Mesendoderm (in vitro differentiated cells): ENCODE results near the gene BPIFB2. TPM values are rescaled to one million over a fixed set of nuclear protein-coding genes. Genes with fewer than 3 reads are reported as not detected.

Experiments
- DNase-seq: peaks from one replicate; pipeline ENCODE4 v3.0.0; 2013
- H2AK5ac ChIP-seq: 2 replicates; pipeline ENCODE4 v1.6.1; 2013; ENCODE audit warnings: low read length, inconsistent platforms
- H2BK120ac ChIP-seq: 2 replicates; pipeline ENCODE4 v1.6.1; 2013; ENCODE audit warnings: low read depth, mild to moderate bottlenecking, low read length, moderate library complexity, mixed read lengths
- H2BK15ac ChIP-seq: replicated peaks from 2 replicates; pipeline ENCODE4 v1.6.1; 2013; ENCODE audit warnings: low read depth, mild to moderate bottlenecking, moderate library complexity
- H2BK5ac ChIP-seq: 2 replicates; pipeline ENCODE4 v1.6.1; 2013; ENCODE audit warnings: low read length, inconsistent platforms
- H3K18ac ChIP-seq: 2 replicates; pipeline ENCODE4 v1.6.1; 2013; ENCODE audit warnings: mild to moderate bottlenecking, low read length, mixed read lengths
- H3K23ac ChIP-seq: one replicate; pipeline ENCODE4 v1.6.1; 2013; ENCODE audit warnings: low read length
- H3K27ac ChIP-seq: 2 replicates; pipeline ENCODE4 v1.5.1; 2013; ENCODE audit warnings: low read depth, mild to moderate bottlenecking, inconsistent platforms, low read length, moderate library complexity
- H3K27me3 ChIP-seq: 2 replicates; pipeline ENCODE4 v1.6.1; 2013; ENCODE audit warnings: low read length, control low read depth, mild to moderate bottlenecking, inconsistent platforms; ENCODE audit not compliant: insufficient read depth, poor library complexity
- H3K36me3 ChIP-seq: 2 replicates; pipeline ENCODE4 v1.6.1; 2013; ENCODE audit warnings: low read length, inconsistent platforms; ENCODE audit not compliant: control insufficient read depth, insufficient read depth
- H3K4ac ChIP-seq: one replicate; pipeline ENCODE4 v1.6.1; 2013; ENCODE audit warnings: low read depth, mild to moderate bottlenecking, low read length, moderate library complexity
- H3K4me1 ChIP-seq: 2 replicates; pipeline ENCODE4 v1.6.1; 2013; ENCODE audit warnings: low read depth, low read length, inconsistent platforms; ENCODE audit not compliant: control insufficient read depth
- H3K4me2 ChIP-seq: 2 replicates; pipeline ENCODE4 v1.6.1; 2013; ENCODE audit warnings: low read length
- H3K4me3 ChIP-seq: 2 replicates; pipeline ENCODE4 v1.5.1; 2013; ENCODE audit warnings: mild to moderate bottlenecking, low read length
- H3K56ac ChIP-seq: one replicate; pipeline ENCODE4 v1.6.1; 2013; ENCODE audit warnings: low read length
- H3K79me1 ChIP-seq: 2 replicates; pipeline ENCODE4 v1.6.1; 2013; ENCODE audit warnings: low read length, inconsistent platforms
- H3K79me2 ChIP-seq: 2 replicates; pipeline ENCODE4 v1.6.1; 2013; ENCODE audit warnings: mild to moderate bottlenecking, low read length; ENCODE audit not compliant: control insufficient read depth, insufficient read depth
- H3K9ac ChIP-seq: 2 replicates; pipeline ENCODE4 v1.6.1; 2013; ENCODE audit warnings: low read length, inconsistent platforms
- H4K5ac ChIP-seq: one replicate; pipeline ENCODE4 v1.6.1; 2013; ENCODE audit warnings: low read length
- H4K8ac ChIP-seq: one replicate; pipeline ENCODE4 v1.6.1; 2013; ENCODE audit warnings: low read depth, mild to moderate bottlenecking, control low read depth, low read length, moderate library complexity
- WGBS: extraction: QIAGEN DNeasy Blood & Tissue Kit; methylation state at CpG from one replicate; pipeline ENCODE4 v1.1.7; 2013; ENCODE audit warnings: low lambda C conversion rate, missing lambda C conversion rate; ENCODE audit not compliant: insufficient coverage; ENCODE audit errors: extremely low coverage; 5-methylcytosine and 5-hydroxymethylcytosine counted together
- polyA plus RNA-seq, 2 experiments: library from polyadenylated mRNA; stranded (reverse); fragments of 200-250 nt; gene quantifications; one replicate each; pipeline ENCODE4 v1.2.3, GENCODE V29; 2013

BPIFB2 gene, protein sequence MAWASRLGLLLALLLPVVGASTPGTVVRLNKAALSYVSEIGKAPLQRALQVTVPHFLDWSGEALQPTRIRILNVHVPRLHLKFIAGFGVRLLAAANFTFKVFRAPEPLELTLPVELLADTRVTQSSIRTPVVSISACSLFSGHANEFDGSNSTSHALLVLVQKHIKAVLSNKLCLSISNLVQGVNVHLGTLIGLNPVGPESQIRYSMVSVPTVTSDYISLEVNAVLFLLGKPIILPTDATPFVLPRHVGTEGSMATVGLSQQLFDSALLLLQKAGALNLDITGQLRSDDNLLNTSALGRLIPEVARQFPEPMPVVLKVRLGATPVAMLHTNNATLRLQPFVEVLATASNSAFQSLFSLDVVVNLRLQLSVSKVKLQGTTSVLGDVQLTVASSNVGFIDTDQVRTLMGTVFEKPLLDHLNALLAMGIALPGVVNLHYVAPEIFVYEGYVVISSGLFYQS
- polyA plus RNA-seq (2013, experiment 1 of 2) = 0.10 TPM
- 0.11 TPM for polyA plus RNA-seq (2013, experiment 2 of 2)

DNA sequence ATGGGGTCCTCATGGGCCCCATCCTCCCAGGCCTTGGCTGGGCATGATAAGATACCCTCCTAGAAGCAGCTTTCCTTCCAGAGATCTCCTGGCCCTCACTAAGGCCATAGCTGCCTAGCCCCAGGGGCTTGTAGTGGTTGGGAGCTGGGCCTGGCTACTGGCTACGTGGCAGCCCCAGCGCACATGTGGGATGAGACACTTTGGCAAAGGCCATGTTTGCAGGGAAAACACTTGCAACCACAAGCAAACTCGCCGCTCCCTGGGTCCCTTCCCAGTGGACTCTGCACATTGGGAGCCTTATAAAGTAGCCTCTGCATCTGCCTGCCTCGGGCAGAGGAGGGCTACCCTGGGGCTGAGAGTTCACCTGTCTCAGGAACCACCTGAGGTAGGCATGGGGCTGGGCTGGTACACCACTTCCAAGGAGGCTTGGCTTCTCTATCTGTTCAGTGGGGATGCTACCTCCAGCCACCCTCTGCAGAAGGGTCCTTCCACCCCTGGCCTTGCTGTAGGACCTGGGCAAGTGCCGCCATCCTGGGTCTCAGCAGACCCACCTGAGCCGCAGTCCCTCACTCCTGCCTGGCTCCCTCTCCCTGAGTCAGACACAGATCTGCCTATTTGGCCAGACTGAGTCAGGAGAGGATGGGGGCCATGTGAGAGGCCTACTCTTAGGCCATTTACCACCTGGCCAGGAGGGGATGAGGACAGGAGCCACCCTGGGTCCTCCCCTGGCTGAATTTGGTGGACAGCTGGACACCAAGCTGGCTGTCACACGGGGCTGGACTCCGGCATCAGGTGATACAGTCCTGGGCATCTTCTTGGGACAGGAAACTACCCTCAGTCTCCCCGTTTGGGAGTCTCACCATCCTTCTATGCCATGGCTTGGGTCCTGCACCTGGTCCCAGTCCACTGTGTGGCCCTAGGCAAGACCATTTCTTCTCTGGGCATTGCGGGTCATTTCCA, at the start of gene BPIFB2:
BPIFB2 (plus strand) TSS at position 329 of the 960 bp plus-strand sequence. CDS start 871 bp downstream, outside the sequence.
- Histone ChIP-seq H2BK15ac (no peak within 1 kb of the TSS), H3K4me1 (no peaks in the 10 kb centered on the region), H2BK120ac (no peak within 1 kb of the TSS), H3K4me2 (no peak within 1 kb of the TSS), H3K27ac (no peak within 1 kb of the TSS), H2BK5ac (no peak within 1 kb of the TSS), H2AK5ac (peak within 1 kb of the TSS; percentile 37), H3K18ac (no peak within 1 kb of the TSS), H3K79me2 (no peaks in the 10 kb centered on the region), H4K5ac (no peak within 1 kb of the TSS), H3K9ac (no peak within 1 kb of the TSS), H3K79me1 (no peaks in the 10 kb centered on the region), H3K4me3 (no peak within 1 kb of the TSS), H3K56ac (peak within 1 kb of the TSS; percentile 5), H3K36me3 (no peaks in the 10 kb centered on the region), H4K8ac (no peak within 1 kb of the TSS), H3K4ac (no peak within 1 kb of the TSS), H3K27me3 (no peaks in the 10 kb centered on the region), H3K23ac (no peak within 1 kb of the TSS)
- no peak for DNase-seq
- WGBS = no CpG with 5 or more reads among the region's 11 CpGs

DNA sequence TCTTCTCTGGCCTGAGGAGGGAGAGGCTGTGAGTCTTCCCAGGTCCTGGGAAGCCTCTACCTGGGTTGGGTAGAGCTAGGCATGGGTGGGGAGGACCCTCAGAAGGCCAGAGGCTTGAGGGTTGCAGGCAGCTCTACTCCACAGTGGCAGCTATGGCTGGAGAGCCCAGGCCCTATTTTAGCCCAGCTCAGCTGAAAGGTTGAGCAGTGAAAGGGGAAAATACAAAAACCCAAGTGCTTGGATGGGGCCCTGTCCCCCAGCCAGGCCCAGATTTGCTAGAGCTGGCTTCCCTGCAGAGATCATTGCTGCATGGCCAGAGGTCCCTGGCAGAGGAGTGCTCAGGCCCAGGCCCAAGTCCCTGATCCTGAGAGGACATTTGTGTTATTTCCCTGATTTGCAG, 48.9 kb upstream of the BPIFB2 start:
- H2AK5ac ChIP-seq = no peak overlapping the region
- H3K18ac ChIP-seq = no peak overlapping the region

DNA sequence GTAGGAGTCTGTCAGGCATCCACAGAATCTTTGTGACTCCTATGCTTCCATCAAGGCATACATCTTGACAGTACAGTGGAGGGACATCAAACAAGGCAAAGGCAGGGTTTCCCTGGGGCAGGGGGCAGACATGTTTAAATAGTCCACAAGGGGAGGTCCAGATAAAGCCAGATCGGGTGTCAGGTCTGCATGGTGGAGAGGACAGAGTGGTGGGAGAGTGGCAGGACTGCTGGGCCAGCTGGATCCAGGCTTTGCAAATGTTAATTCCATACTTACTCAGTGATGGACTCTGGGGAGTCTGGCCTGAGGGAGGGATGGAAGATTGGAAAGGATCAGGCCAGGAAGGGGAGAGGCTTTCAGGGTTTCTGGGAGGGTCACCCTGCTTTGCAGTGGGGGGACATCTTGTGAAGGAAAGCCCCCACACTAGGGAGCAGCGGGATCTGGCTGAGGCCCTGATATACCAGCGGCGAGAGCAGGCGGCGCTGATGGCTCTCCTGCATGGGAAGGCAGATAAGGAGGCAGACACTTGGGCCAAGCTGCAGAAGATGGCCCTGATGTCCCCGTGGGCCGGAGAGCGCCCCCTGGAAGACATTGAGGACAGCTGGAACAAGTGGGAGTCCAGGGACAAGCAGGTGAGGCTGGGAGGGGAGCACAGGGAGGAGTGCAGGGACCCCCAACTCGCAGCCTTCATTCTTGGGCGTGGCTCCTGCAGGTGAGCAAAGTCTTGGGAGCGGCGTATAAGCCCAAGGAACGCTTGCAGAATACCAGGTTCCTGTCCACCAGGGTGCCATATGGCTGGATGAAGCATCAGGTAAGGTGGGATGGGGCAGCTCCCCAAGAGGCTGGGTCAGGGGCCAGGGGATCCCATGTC, 47.9 kb upstream of the BPIFB2 start:
- Histone ChIP-seq H3K27ac (no peak overlapping the region), H3K36me3 (no peaks in the 10 kb centered on the region), H2BK120ac (no peak overlapping the region), H3K4me1 (no peaks in the 10 kb centered on the region), H4K5ac (no peak overlapping the region), H3K18ac (no peak overlapping the region), H3K4me3 (no peak overlapping the region), H3K9ac (no peak overlapping the region), H3K79me1 (no peaks in the 10 kb centered on the region), H2BK15ac (no peak overlapping the region), H3K56ac (no peak overlapping the region), H3K23ac (no peak overlapping the region), H2AK5ac (peak overlapping the region; percentile 5), H3K79me2 (no peaks in the 10 kb centered on the region), H3K4me2 (no peak overlapping the region), H3K4ac (peak overlapping the region; percentile 5), H4K8ac (no peak overlapping the region), H2BK5ac (no peak overlapping the region), H3K27me3 (no peaks in the 10 kb centered on the region)
- no CpG with 5 or more reads among the region's 14 CpGs for WGBS
- DNase-seq = peak; percentile 55

More for the DNA sequence above, 48.9 kb upstream of the BPIFB2 start:
- no peak for DNase-seq
- Histone ChIP-seq H3K79me2 (no peaks in the 10 kb centered on the region), H3K27ac (no peak overlapping the region), H3K4me2 (no peak overlapping the region), H3K79me1 (no peaks in the 10 kb centered on the region), H2BK5ac (no peak overlapping the region), H3K4ac (peak overlapping the region; percentile 18), H3K23ac (no peak overlapping the region), H3K27me3 (no peaks in the 10 kb centered on the region), H3K4me3 (no peak overlapping the region), H4K8ac (no peak overlapping the region), H3K4me1 (no peaks in the 10 kb centered on the region), H3K36me3 (no peaks in the 10 kb centered on the region), H2BK15ac (no peak overlapping the region), H3K56ac (peak overlapping the region; percentile 26), H3K9ac (no peak overlapping the region), H2BK120ac (no peak overlapping the region), H4K5ac (no peak overlapping the region)

DNA sequence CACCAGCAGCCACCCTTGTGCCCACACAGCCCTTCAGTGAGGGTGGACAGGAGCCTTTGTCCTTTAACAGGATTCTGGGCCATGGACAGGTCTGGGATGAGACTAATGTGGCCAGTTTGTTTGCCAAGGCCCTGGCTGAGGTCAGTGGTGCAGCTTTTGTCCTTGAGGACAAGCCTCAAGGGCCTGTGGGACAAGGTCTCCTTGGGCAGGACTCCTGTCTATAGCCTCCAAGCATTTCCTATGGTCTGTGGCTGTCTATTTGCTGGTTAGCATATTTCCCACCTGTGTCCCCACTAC, 47.3 kb upstream of the BPIFB2 start:
- Histone ChIP-seq H3K27ac (no peak overlapping the region), H3K18ac (no peak overlapping the region), H4K8ac (no peak overlapping the region), H3K56ac (peak overlapping the region; percentile 37), H3K4ac (peak overlapping the region; percentile 5), H4K5ac (no peak overlapping the region), H2BK15ac (no peak overlapping the region), H2BK120ac (no peak overlapping the region), H3K79me1 (no peaks in the 10 kb centered on the region), H3K4me3 (no peak overlapping the region), H3K27me3 (no peaks in the 10 kb centered on the region), H3K36me3 (no peaks in the 10 kb centered on the region), H3K4me2 (no peak overlapping the region), H3K4me1 (no peaks in the 10 kb centered on the region), H2BK5ac (peak overlapping the region; percentile 13), H3K9ac (no peak overlapping the region), H3K79me2 (no peaks in the 10 kb centered on the region), H2AK5ac (peak overlapping the region; percentile 12), H3K23ac (no peak overlapping the region)
- no peak for DNase-seq

DNA sequence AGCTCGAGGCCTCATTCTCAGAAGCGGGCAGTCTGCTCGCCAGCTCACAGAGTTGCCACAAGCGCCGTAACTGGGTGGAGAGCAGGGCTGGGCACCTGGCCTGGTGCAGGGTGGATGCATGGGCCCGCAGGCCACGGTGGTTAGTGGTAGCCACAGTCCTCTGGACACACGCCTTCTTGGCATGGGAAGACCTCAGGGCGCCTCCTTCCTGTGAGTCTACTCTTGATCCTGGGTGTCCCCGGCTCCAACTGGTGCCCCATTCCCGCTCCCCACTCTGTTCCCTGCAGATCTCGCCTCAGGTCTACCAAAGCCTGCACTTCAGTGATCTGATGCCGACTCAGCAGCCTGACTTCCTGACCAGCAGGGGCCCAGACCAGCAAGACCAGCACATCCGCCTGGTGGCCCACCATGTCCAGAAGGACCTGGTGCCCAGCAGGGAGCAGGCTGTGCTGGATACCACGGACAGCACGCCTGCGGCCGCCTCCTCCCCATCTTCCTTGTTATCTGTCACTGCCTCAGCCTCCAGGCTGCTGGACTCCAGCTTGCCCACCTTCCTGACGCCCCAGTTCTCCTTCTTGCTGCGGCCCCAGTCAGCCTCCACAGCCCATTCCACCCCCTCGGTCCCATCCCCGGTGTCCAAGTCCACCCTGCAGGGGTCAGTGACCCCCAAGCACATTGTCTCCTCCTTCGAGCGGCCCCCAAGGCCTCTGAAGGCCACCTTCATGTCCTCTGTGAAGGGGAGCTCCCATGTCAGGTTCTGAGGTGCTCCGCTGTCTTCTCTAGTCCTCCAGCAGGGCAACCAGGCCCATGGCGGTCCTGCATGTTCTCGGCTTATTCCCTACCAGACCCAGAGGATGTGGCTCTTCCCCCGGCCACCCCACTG, 46.4 kb upstream of the BPIFB2 start:
- no peak for DNase-seq
- no CpG with 5 or more reads among the region's 28 CpGs for whole genome bisulfite sequencing

More for the DNA sequence above, 46.4 kb upstream of the BPIFB2 start:
- no peak overlapping the region for H2BK5ac ChIP-seq
- peak overlapping the region; percentile 50 for H3K56ac ChIP-seq
- no peak overlapping the region for H3K4me3 ChIP-seq
- H3K36me3 ChIP-seq = no peaks in the 10 kb centered on the region
- H3K4me1 ChIP-seq = no peaks in the 10 kb centered on the region
- no peak overlapping the region for H2BK120ac ChIP-seq
- no peak overlapping the region for H3K9ac ChIP-seq
- H3K23ac ChIP-seq = no peak overlapping the region
- H3K27me3 ChIP-seq = no peaks in the 10 kb centered on the region
- no peak overlapping the region for H3K4me2 ChIP-seq
- H3K79me1 ChIP-seq = no peaks in the 10 kb centered on the region
- H3K79me2 ChIP-seq = no peaks in the 10 kb centered on the region
- peak overlapping the region; percentile 0 for H3K18ac ChIP-seq
- no peak overlapping the region for H4K8ac ChIP-seq
- no peak overlapping the region for H3K4ac ChIP-seq
- H4K5ac ChIP-seq = no peak overlapping the region
- no peak overlapping the region for H3K27ac ChIP-seq
- H2AK5ac ChIP-seq = peak overlapping the region; percentile 72
- no peak overlapping the region for H2BK15ac ChIP-seq
